ENCODE measurements around the gene TTLL3. TPM values are rescaled to one million over a fixed set of nuclear protein-coding genes. Genes with fewer than 3 reads are reported as not detected.

TTLL3 gene
- polyA plus RNA-seq, 1 experiment = 17.8 TPM

DNA sequence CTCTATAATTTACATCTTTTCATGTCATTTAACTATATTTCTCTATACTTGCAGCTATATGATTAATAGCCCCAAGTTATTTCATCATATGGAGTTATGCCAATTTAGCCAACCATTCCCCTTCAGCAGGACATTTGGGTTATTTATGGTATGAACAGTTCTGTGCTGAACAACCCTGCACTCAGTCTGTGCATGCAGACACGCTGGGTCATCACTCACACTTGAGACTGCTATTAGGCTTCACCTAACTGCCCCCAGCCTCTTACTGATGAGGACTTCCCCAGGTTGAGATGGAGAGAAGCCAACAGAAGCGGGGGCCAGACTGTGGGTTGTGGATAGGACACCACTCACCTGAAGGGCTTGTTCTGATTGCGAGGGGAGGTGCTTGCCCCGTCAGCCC, 25.1 kb upstream of the TTLL3 start:
- ChIA-PET CTCF (interaction anchor here (0.6 kb wide), 1 partner anchor 16 kb away, joined by 5 read pairs; no protein-coding TSS in a partner anchor), POLR2A (interaction anchor here (0.7 kb wide), 1 partner anchor 433 kb away, joined by 5 read pairs; no protein-coding TSS in a partner anchor)
- TF ChIP-seq, protein P1, sequence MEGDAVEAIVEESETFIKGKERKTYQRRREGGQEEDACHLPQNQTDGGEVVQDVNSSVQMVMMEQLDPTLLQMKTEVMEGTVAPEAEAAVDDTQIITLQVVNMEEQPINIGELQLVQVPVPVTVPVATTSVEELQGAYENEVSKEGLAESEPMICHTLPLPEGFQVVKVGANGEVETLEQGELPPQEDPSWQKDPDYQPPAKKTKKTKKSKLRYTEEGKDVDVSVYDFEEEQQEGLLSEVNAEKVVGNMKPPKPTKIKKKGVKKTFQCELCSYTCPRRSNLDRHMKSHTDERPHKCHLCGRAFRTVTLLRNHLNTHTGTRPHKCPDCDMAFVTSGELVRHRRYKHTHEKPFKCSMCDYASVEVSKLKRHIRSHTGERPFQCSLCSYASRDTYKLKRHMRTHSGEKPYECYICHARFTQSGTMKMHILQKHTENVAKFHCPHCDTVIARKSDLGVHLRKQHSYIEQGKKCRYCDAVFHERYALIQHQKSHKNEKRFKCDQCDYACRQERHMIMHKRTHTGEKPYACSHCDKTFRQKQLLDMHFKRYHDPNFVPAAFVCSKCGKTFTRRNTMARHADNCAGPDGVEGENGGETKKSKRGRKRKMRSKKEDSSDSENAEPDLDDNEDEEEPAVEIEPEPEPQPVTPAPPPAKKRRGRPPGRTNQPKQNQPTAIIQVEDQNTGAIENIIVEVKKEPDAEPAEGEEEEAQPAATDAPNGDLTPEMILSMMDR (IDR thresholded peaks at IDR 0.05; ENCODE audit: low read depth, low read length) = no peak
- Histone ChIP-seq H3K4me3 (ENCODE audit: low read depth, low read length) (no peak overlapping the region), H3K9me3 (ENCODE audit: control insufficient read depth, insufficient read depth, low read length) (peaks cover 2% of the 10 kb centered on the region; the same call in 1 of the 2 replicates), H3K27ac (ENCODE audit: low read depth, low read length) (no peak overlapping the region), H3K27me3 (ENCODE audit: control insufficient read depth, insufficient read depth, low read length) (no peaks in the 10 kb centered on the region)
- no peak for DNase-seq (ENCODE audit: low read depth, low spot score)

DNA sequence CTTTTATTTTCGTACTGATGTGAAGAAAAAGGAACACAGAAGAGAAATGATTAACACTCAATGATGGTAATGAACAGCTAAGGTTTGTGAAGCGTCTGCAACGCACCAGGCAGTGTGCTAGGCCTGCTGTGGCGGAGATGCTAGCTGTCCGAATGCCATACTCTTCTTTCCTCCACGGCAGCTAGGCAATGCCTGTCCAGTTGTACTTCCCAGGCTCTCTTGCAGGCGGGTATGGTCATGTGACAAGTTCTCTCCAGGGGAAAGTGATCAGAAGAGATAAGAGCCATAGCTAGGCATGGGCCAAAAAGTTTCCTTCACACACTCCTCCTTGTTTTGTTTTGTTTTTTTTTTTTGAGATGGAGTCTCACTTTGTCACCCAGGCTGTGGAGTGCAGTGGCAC, 24.5 kb upstream of the TTLL3 start:
- H3K9me3 ChIP-seq (ENCODE audit: control insufficient read depth, insufficient read depth, low read length) = peaks cover 2% of the 10 kb centered on the region; the same call in 1 of the 2 replicates
- H3K27ac ChIP-seq (ENCODE audit: low read depth, low read length) = no peak overlapping the region
- no peak for DNase-seq (ENCODE audit: low read depth, low spot score)
- no peak overlapping the region for H3K4me3 ChIP-seq (ENCODE audit: low read depth, low read length)
- ChIA-PET CTCF (no interaction called here), POLR2A (no interaction called here)
- TF ChIP-seq, protein P1 (IDR thresholded peaks at IDR 0.05; ENCODE audit: low read depth, low read length) = no peak
- no peaks in the 10 kb centered on the region for H3K27me3 ChIP-seq (ENCODE audit: control insufficient read depth, insufficient read depth, low read length)

DNA sequence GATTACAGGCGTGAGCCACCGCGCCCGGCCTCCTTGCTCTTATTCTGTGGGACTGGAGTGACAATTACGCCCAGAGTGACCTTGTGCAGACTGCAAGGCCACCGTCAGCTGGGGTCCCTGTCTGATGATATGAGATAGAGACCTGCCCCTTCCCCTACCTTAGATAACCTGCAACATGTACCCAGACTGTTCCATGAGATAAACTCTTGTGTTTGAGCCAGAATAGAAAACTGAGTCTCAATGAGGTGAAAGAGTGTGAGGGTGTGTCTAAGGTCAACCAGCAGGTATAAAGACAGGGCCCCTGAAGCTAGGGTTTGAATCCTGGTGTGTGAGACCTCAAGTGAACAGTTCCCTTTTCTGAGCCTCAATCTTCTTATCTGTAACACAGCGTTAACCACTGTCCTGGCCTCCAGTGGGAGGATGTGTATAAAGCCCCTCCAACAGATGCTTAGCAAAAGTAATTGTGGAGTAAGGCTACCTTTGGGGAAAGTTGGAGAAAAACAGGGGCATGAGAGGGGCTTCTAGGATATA, 23.8 kb upstream of the TTLL3 start:
- ChIA-PET CTCF (interaction anchor here (0.8 kb wide), 1 partner anchor 14 kb away, joined by 3 read pairs; no protein-coding TSS in a partner anchor), POLR2A (no interaction called here)
- DNase-seq (ENCODE audit: low read depth, low spot score) = no peak
- TF ChIP-seq, protein P1 (IDR thresholded peaks at IDR 0.05; ENCODE audit: low read depth, low read length) = no peak
- H3K9me3 ChIP-seq (ENCODE audit: control insufficient read depth, insufficient read depth, low read length) = peaks cover 2% of the 10 kb centered on the region; the same call in 1 of the 2 replicates
- no peaks in the 10 kb centered on the region for H3K27me3 ChIP-seq (ENCODE audit: control insufficient read depth, insufficient read depth, low read length)
- no peak overlapping the region for H3K27ac ChIP-seq (ENCODE audit: low read depth, low read length)
- no peak overlapping the region for H3K4me3 ChIP-seq (ENCODE audit: low read depth, low read length)

DNA sequence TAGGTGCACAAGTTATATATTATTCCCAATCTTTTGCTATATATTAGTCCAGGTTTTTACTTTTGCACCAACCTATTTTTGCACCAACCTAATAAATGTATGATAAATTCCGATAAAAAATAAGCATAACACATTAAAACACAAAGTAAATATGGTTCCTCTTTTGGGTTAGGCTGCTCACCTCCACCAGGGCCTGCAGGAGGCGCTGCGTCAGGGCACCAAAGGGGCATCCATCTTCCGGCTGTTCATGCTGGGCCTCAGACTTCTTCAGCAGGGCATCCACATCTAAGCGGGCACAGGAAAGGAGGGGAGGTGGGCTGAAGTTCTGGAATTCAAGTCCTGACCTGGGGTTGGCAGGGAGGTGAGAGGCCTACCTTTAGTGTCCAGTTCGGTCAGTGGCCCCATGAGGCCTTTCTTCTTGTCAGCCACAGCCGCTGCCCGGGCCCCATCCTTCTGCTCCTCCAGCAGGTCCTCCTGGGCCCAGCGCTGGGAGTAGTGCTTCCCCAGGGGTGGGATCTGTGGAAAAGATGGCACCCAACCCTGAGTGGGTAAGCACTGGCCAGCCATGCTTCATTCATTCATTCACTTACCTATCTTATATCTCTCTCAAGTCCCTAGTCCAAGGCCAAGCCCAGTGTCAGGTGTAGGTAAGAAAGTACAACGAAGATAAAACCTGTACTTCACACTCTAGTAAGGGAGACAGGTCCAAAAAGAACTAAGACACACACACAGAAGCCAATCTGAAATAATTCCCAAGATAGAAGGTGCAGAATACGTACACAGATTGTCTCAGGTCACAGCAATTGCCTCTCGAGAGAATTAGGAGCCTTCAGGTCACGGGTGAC, 23.0 kb upstream of the TTLL3 start:
- DNase-seq (ENCODE audit: low read depth, low spot score) = no peak
- H3K27me3 ChIP-seq (ENCODE audit: control insufficient read depth, insufficient read depth, low read length) = no peaks in the 10 kb centered on the region
- POLR2A ChIA-PET = no interaction called here
- H3K9me3 ChIP-seq (ENCODE audit: control insufficient read depth, insufficient read depth, low read length) = peaks cover 2% of the 10 kb centered on the region; the same call in 1 of the 2 replicates
- TF ChIP-seq, protein P1 (IDR thresholded peaks at IDR 0.05; ENCODE audit: low read depth, low read length) = peak; percentile 51
- no peak overlapping the region for H3K27ac ChIP-seq (ENCODE audit: low read depth, low read length)
- CTCF ChIA-PET = interaction anchor here (0.8 kb wide), 1 partner anchor 13 kb away, joined by 3 read pairs; no protein-coding TSS in a partner anchor
- H3K4me3 ChIP-seq (ENCODE audit: low read depth, low read length) = no peak overlapping the region

DNA sequence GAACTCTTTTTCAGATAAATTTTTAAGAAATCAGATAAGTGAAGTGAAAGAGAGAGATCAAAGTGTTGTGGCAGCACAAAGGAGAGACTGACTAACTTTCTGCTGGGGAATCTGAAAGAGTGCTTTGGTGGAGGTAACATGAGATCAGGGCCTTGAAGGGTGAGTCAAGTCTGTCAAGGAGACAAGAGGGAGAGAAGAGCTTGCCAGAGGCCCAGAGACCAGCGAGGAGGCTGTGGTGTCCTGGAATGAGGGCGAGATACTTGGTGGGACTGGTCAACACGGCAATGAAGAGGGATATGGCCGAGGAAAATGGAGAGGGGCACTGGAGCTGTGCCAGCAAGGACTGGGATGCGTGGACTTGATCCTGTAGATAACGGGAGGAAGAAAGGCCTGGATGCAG, 22.3 kb upstream of the TTLL3 start:
- DNase-seq (ENCODE audit: low read depth, low spot score) = no peak
- Histone ChIP-seq H3K27me3 (ENCODE audit: control insufficient read depth, insufficient read depth, low read length) (no peaks in the 10 kb centered on the region), H3K27ac (ENCODE audit: low read depth, low read length) (no peak overlapping the region), H3K4me3 (ENCODE audit: low read depth, low read length) (no peak overlapping the region), H3K9me3 (ENCODE audit: control insufficient read depth, insufficient read depth, low read length) (peaks cover 2% of the 10 kb centered on the region; the same call in 1 of the 2 replicates)
- ChIA-PET POLR2A (no interaction called here), CTCF (no interaction called here)
- TF ChIP-seq, protein P1 (IDR thresholded peaks at IDR 0.05; ENCODE audit: low read depth, low read length) = no peak
